Lung (tissue), 16 donors: Measurements from ENCODE around the gene FAM32A. TPM values are rescaled to one million over a fixed set of nuclear protein-coding genes. Genes with fewer than 3 reads are reported as not detected.
A peak's percentile ranks its signal among the peaks of the same experiment; 100 is the strongest.

ENCODE experiments used
- ATAC-seq: fragments of 200-7000 bp; cut with Tn5 transposase; one replicate; pipeline ENCODE4 v1.9.1; 2020; ENCODE audit warnings: moderate number of reproducible peaks; ENCODE audit not compliant: insufficient read depth, low FRiP score
- DNase-seq, 3 donors: peaks; one replicate each; pipeline ENCODE4 v3.0.0-alpha.2; 2013 to 2017
- H3K27ac ChIP-seq, 2 donors: one replicate each; pipeline ENCODE4 v1.5.1; 2013; ENCODE audit warnings: mild to moderate bottlenecking in 2 of 2, moderate library complexity in 2 of 2, control low read depth in 1 of 2, inconsistent platforms in 1 of 2, low read depth in 1 of 2, low read length in 1 of 2
- H3K27me3 ChIP-seq, 3 donors: one replicate each; pipeline ENCODE4 v1.5.1; 2013; ENCODE audit warnings: low read length in 2 of 3; ENCODE audit not compliant: control insufficient read depth in 3 of 3, insufficient read depth in 3 of 3
- H3K36me3 ChIP-seq, 4 donors: one replicate each; pipeline ENCODE4 v1.5.1; 2013; ENCODE audit warnings: low read length in 4 of 4, mild to moderate bottlenecking in 1 of 4, moderate library complexity in 1 of 4; ENCODE audit not compliant: control insufficient read depth in 4 of 4, insufficient read depth in 4 of 4
- H3K4me1 ChIP-seq, 5 donors: one replicate each; pipeline ENCODE4 v1.5.1; 2013; ENCODE audit warnings: low read length in 5 of 5, mild to moderate bottlenecking in 2 of 5, moderate library complexity in 1 of 5; ENCODE audit not compliant: control insufficient read depth in 5 of 5, insufficient read depth in 5 of 5
- H3K4me3 ChIP-seq: one replicate; pipeline ENCODE4 v1.5.1; 2013; ENCODE audit warnings: mild to moderate bottlenecking, control low read depth, moderate library complexity
- H3K9ac ChIP-seq, 2 donors: one replicate each; pipeline ENCODE4 v1.5.1; 2013; ENCODE audit warnings: low read length in 2 of 2, control low read depth in 1 of 2; ENCODE audit not compliant: insufficient read depth in 1 of 2
- H3K9me3 ChIP-seq, 4 donors: one replicate each; pipeline ENCODE4 v1.5.1; 2013; ENCODE audit warnings: low read length in 3 of 4, mild to moderate bottlenecking in 1 of 4, moderate library complexity in 1 of 4; ENCODE audit not compliant: control insufficient read depth in 4 of 4, insufficient read depth in 3 of 4
- WGBS, 2 donors: extraction: QIAGEN DNeasy Blood & Tissue Kit; methylation state at CpG; one replicate each; pipeline ENCODE4 v1.1.7; 2013; 5-methylcytosine and 5-hydroxymethylcytosine counted together
- long read RNA-seq, 5 donors: transcript quantifications; one replicate each; lab custom pipeline, GENCODE V29; 2026
- polyA plus RNA-seq, 2 donors: library from polyadenylated mRNA; stranded (reverse); fragments of 200-250 nt; gene quantifications; one replicate each; pipeline ENCODE4 v1.2.1, GENCODE V29; 2013
- total RNA-seq, 2 donors: library from RNA; depleted of rRNA in 1 of 2; stranded (reverse); fragments of >200 nt in 1 of 2; gene quantifications; one replicate each; pipeline ENCODE4 v1.2.1, GENCODE V29; 2014 to 2021
- TF ChIP-seq, protein P1 (sequence below): IDR thresholded peaks from 2 replicates; pipeline ENCODE4 v1.5.1; 2012; ENCODE audit warnings: mild to moderate bottlenecking; ENCODE audit errors: control extremely low read depth, extremely low read depth
- donor health status: control.
- donor health status: control.
- donor health status: Bipolar disorder and iron deficiency.
- donor health status: healthy.
- donor health status: DM: yes; HTN: yes; CAD: no.

Gene FAM32A
- total RNA-seq (10 to 100 TPM; 53.5 to 73.2 TPM), polyA plus RNA-seq (10 to 100 TPM; 64.5 to 81.7 TPM)
- long read RNA-seq, donor 1, transcript FAM32A-205 (3 exons, 1,168 nt) = minor isoform, 12 of 131 reads
- long read RNA-seq, donor 1, transcript FAM32A-201 (4 exons, 1,455 nt) = major isoform, 66 of 131 reads
- long read RNA-seq, donor 1, partial matches to known transcripts = 53 of 131 reads
- long read RNA-seq, donor 1, other reads (novel, unspliced or antisense) = 0 of 131 reads
- long read RNA-seq, donor 2, transcript FAM32A-201 (4 exons, 1,455 nt) = major isoform, 17 of 31 reads
- long read RNA-seq, donor 2, transcript FAM32A-205 (3 exons, 1,168 nt) = minor isoform, 14 of 31 reads
- long read RNA-seq, donor 2, partial matches to known transcripts = 0 of 31 reads
- long read RNA-seq, donor 2, other reads (novel, unspliced or antisense) = 0 of 31 reads
- long read RNA-seq, donor 3, transcript FAM32A-201 (4 exons, 1,455 nt) = major isoform, 23 of 35 reads
- long read RNA-seq, donor 3, transcript FAM32A-205 (3 exons, 1,168 nt) = minor isoform, 11 of 35 reads
- long read RNA-seq, donor 3, partial matches to known transcripts = 0 of 35 reads
- long read RNA-seq, donor 3, other reads (novel, unspliced or antisense) = 0 of 35 reads
- long read RNA-seq, donor 4, transcript FAM32A-201 (4 exons, 1,455 nt) = major isoform, 18 of 197 reads
- long read RNA-seq, donor 4, partial matches to known transcripts = 174 of 197 reads
- long read RNA-seq, donor 4, other reads (novel, unspliced or antisense) = 0 of 197 reads
- long read RNA-seq, donor 5, transcript FAM32A-205 (3 exons, 1,168 nt) = minor isoform, 17 of 124 reads
- long read RNA-seq, donor 5, transcript FAM32A-201 (4 exons, 1,455 nt) = major isoform, 65 of 124 reads
- long read RNA-seq, donor 5, partial matches to known transcripts = 41 of 124 reads
- long read RNA-seq, donor 5, other reads (novel, unspliced or antisense) = 0 of 124 reads

GRCh38 chr19:16185123-16185767, at the start of gene FAM32A:
FAM32A (plus strand) TSS chr19:16185410; CDS start chr19:16185443, 33 bp downstream.
- ATAC-seq (peak; percentile 93), DNase-seq (peak; percentile 100)
- Histone ChIP-seq H3K4me3 (peak within 1 kb of the TSS; percentile 78), H3K9ac (peak within 1 kb of the TSS; percentile 59 to 76), H3K9me3 (no peaks in the 10 kb centered on the region), H3K27ac (peak within 1 kb of the TSS; percentile 76 to 85), H3K27me3 (no peaks in the 10 kb centered on the region), H3K4me1 (peaks cover 0 to 12% (median 7%) of the 10 kb centered on the region in 5 donors), H3K36me3 (peaks cover 0 to 22% (median 13%) of the 10 kb centered on the region in 4 donors)
- WGBS, 2 donors = 0 to 1% methylated on average over 39 of the region's 39 CpGs
- TF ChIP-seq, protein P1, sequence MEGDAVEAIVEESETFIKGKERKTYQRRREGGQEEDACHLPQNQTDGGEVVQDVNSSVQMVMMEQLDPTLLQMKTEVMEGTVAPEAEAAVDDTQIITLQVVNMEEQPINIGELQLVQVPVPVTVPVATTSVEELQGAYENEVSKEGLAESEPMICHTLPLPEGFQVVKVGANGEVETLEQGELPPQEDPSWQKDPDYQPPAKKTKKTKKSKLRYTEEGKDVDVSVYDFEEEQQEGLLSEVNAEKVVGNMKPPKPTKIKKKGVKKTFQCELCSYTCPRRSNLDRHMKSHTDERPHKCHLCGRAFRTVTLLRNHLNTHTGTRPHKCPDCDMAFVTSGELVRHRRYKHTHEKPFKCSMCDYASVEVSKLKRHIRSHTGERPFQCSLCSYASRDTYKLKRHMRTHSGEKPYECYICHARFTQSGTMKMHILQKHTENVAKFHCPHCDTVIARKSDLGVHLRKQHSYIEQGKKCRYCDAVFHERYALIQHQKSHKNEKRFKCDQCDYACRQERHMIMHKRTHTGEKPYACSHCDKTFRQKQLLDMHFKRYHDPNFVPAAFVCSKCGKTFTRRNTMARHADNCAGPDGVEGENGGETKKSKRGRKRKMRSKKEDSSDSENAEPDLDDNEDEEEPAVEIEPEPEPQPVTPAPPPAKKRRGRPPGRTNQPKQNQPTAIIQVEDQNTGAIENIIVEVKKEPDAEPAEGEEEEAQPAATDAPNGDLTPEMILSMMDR = no peak

DNA sequence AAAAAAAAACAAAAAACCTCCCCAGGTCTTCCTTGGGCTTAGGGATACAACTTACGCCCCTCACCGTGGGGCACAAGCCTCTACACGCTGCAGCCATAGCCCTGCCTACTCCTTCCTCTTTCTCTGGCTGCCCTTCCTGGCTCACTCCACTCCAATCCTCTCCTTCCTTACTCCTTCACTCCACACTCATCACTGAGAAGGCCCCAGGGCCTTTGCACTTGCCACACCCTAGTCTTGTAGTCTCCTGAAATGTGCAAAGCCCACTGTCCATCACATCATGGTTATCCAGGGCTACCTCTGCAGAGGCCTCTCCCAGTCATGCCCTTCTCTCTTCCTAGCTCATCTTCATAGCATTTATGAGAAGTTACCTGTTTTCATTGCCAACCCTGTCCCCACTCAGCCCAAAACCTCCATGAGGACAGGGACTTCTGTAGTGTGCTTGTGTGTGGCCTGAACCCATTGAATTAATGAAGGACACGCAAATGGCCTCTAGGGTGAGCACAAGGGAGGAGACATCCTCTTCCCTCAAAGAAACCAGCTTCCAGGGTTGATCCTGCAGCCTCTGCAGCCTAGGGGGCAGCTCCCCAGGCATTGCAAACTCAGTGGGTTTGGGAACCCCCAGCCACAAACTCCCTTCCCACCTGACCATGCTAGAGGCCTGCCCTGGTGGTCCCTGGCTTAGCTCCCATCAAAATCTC, 49.6 kb upstream of the FAM32A start:
- 60 to 86% methylated on average over 4 of the region's 4 CpGs for WGBS, 2 donors
- no peak overlapping the region for H3K4me3 ChIP-seq
- no peak for DNase-seq
- no peak overlapping the region for H3K27ac ChIP-seq
- H3K9ac ChIP-seq = no peak overlapping the region
- H3K4me1 ChIP-seq = peaks cover 0 to 8% (median 0%) of the 10 kb centered on the region in 5 donors
- no peaks in the 10 kb centered on the region for H3K27me3 ChIP-seq
- TF ChIP-seq, protein P1 = no peak
- H3K36me3 ChIP-seq = peaks cover 12 to 31% (median 24%) of the 10 kb centered on the region in 4 donors
- no peak for ATAC-seq
- peaks cover 0 to 4% (median 0%) of the 10 kb centered on the region in 4 donors for H3K9me3 ChIP-seq

DNA sequence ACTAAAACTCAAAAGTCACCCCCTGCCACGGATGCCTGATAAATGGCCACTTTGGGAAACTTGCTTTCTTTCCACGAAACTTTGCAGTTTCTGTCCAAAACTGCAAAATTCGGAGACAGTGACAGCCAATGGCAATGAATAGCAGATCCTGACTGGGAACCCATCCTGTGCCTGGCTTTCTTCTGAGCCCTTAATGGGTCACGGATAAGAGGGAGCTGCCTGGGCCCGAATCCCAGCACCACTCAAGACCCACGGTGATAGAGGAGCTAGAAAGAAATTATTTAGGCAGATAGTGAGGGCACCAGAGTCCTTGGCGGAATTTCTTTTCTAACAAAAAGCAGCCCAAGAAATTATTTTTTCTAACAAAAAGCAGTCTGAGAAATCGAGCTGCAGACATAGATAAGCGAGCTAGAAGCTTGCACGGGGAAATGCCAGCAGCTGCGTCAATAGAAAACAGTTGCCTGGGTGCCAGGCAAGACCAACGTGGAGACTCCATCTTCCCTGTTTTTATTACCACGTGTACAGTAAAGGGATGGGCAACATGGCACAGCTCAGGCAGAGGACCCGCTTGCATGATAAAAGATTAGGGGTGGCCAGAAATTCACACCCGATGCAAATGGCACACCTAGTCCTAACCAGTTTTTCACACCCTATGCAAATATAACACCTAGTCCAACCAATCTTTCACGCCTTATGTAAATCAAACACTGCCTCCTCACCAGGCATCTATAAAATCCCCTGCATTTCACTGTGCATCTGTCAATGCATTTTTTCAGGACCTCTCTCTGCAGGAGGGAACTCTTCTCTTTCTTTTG, 48.8 kb upstream of the FAM32A start:
- Histone ChIP-seq H3K36me3 (peaks cover 12 to 26% (median 21%) of the 10 kb centered on the region in 4 donors), H3K4me3 (no peak overlapping the region), H3K27ac (no peak overlapping the region), H3K9ac (no peak overlapping the region), H3K27me3 (no peaks in the 10 kb centered on the region), H3K4me1 (peaks cover 0 to 8% (median 0%) of the 10 kb centered on the region in 5 donors), H3K9me3 (peaks cover 0 to 4% (median 0%) of the 10 kb centered on the region in 4 donors)
- no peak for DNase-seq
- TF ChIP-seq, protein P1 = no peak
- 59 to 71% methylated on average over 16 of the region's 16 CpGs for WGBS, 2 donors
- ATAC-seq = no peak
